Cardiac muscle cell (in vitro differentiated cells and primary cell): ENCODE results near the gene PKNOX2. TPM values are rescaled to one million over a fixed set of nuclear protein-coding genes. Genes with fewer than 3 reads are reported as not detected.

ENCODE experiments used
- DNase-seq, 2 donors: peaks; one replicate each; pipeline versions ENCODE4 v3.0.0 to v3.0.0-alpha.2; 2010 to 2017; ENCODE audit warnings: low read depth in 1 of 2, low spot score in 1 of 2
- H3K27ac ChIP-seq: fragments of 200-600 bp; sonication (generic); 2 replicates; pipeline ENCODE4 v1.5.1; 2016
- H3K27me3 ChIP-seq: fragments of 200-600 bp; sonication (generic); 2 replicates; pipeline ENCODE4 v1.6.0; 2016; ENCODE audit warnings: control low read depth
- H3K36me3 ChIP-seq: fragments of 200-600 bp; sonication (generic); 2 replicates; pipeline ENCODE4 v1.5.1; 2016; ENCODE audit warnings: control low read depth
- H3K4me1 ChIP-seq: fragments of 200-600 bp; sonication (generic); 2 replicates; pipeline ENCODE4 v1.8.1; 2017; ENCODE audit warnings: low read depth, mild to moderate bottlenecking, mixed run types
- H3K4me3 ChIP-seq: fragments of 200-600 bp; sonication (generic); 2 replicates; pipeline ENCODE4 v1.5.1; 2016; ENCODE audit warnings: mild to moderate bottlenecking
- H3K9me3 ChIP-seq: fragments of 200-600 bp; sonication (generic); 2 replicates; pipeline ENCODE4 v1.5.1; 2017; ENCODE audit warnings: low read depth, mild to moderate bottlenecking, control low read depth
- CTCF ChIP-seq: IDR thresholded peaks from 2 replicates; pipeline ENCODE4 v1.5.1; 2012; ENCODE audit warnings: low read depth, mild to moderate bottlenecking, low read length
- polyA plus RNA-seq: library from polyadenylated mRNA; unstranded; fragments of >200 nt; fragmentation: Nextera tagmentation; extraction: Ambion mirVana; gene quantifications from 2 replicates; pipeline ENCODE4 v1.2.1, GENCODE V29; 2016
- total RNA-seq: library from RNA; depleted of rRNA; stranded (reverse); fragments of >200 nt; gene quantifications from 2 replicates; pipeline ENCODE4 v1.2.3, GENCODE V29; 2016

The PKNOX2 gene
- total and polyA plus RNA-seq, 2 experiments from 2014 or later, result 2.1 to 6.1 TPM

DNA sequence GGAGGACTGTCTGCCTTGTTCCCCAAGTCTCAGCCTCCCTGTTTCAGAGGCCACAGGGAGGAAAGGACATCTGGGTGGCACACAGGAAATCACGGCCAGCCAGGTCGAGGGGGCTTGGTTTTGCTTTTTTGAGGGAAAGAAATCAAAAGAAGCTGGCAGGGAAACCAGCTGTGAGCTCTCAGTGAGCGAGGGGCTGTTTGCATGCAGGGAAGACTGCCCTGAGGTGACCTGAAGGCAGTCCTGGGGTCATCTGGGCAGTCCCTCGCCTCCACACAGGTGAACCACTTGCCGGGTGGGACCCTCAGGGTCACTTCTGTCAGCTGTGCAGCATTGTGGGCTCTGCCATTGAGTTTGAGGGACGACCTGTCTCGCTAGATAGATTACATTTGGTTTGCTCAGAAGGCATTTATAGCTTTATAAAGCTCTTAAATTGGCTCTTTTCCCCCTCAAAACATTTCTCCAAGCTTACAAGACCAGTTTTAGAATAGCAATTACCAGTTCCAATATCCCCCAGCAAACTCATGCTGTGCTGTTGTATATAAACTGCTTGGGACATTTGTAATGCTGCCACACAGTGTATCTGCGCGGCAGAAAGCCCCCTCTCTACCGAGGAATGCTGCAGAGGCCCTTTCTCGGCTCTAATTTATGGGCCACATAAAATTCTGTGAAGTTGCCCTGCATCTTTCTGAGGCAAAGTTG lies 28.3 kb downstream of the PKNOX2 start:
- no peak for TF ChIP-seq CTCF
- H3K4me1 ChIP-seq, result no peaks in the 10 kb centered on the region
- DNase-seq, result no peak
- H3K4me3 ChIP-seq, result no peak overlapping the region
- no peaks in the 10 kb centered on the region for H3K36me3 ChIP-seq
- H3K27me3 ChIP-seq, result no peaks in the 10 kb centered on the region
- no peak overlapping the region for H3K27ac ChIP-seq
- H3K9me3 ChIP-seq, result no peaks in the 10 kb centered on the region

DNA sequence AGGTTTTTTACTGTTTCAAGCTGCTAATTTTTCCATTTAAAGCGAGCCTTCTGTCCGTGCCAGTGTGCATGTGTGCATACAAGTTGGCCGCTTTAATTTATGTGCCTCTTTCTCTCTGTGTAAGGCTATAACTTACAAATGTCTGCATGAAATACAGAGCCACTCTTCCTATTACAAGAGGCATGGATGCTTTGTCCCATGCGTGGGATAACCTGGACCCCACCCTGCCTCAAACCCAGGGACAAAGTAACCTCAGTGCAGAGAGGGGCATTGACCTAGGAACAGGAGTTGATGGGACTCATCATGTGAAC lies 28.8 kb downstream of the PKNOX2 start:
- TF ChIP-seq CTCF, result no peak
- Histone ChIP-seq H3K27me3 (no peaks in the 10 kb centered on the region), H3K4me1 (no peaks in the 10 kb centered on the region), H3K9me3 (no peaks in the 10 kb centered on the region), H3K4me3 (no peak overlapping the region), H3K36me3 (no peaks in the 10 kb centered on the region), H3K27ac (no peak overlapping the region)
- no peak for DNase-seq

DNA sequence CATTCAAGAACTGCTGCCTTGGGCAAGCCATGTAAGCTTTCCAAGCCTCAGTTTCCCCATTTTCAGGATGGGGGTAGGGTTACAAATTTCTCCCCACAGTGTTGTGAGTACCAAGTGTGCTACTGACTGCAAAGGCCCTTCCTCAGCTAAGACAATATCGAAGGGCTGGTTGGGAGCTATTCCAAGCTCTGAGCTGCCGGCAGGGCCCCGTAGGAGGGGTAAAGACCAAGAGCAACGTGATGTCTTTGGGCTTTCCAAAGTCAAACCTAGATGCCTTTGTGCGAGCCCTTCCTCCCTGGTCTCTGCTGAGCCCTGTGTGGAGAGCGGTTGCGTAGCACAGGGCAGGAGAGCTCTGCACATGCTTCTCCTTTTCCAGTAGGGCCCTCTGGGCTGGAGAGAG lies 29.3 kb downstream of the PKNOX2 start:
- TF ChIP-seq CTCF, result no peak
- no peak overlapping the region for H3K27ac ChIP-seq
- H3K4me3 ChIP-seq, result no peak overlapping the region
- no peak for DNase-seq
- no peaks in the 10 kb centered on the region for H3K9me3 ChIP-seq
- no peaks in the 10 kb centered on the region for H3K36me3 ChIP-seq
- H3K27me3 ChIP-seq, result no peaks in the 10 kb centered on the region
- H3K4me1 ChIP-seq, result no peaks in the 10 kb centered on the region

DNA sequence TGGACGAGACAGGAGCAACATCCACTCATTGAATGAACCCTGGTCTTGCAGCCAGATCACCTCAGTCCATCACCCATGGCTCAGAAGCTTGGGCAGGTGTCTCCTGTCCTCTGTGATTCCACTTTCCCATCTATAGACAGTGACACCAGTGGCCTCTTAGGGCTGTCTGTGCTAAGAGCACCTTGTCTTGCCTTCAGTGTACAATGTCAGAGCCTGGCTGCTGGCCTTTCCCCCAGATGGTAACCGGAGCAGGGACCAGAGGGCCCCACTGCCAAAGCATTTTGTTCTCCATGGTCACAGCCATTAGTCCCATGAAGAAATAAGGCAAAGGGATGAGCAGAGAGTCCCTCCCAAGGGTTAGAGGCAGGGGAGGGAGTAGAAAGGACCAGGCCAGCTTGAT lies 35.4 kb downstream of the PKNOX2 start:
- H3K27ac ChIP-seq, result no peak overlapping the region
- DNase-seq, result no peak
- H3K36me3 ChIP-seq, result no peaks in the 10 kb centered on the region
- no peak for TF ChIP-seq CTCF
- peaks cover 15% of the 10 kb centered on the region for H3K4me1 ChIP-seq
- H3K4me3 ChIP-seq, result no peak overlapping the region
- no peaks in the 10 kb centered on the region for H3K27me3 ChIP-seq
- H3K9me3 ChIP-seq, result no peaks in the 10 kb centered on the region

- no peak for TF ChIP-seq CTCF
- H3K27ac ChIP-seq, result no peak overlapping the region
- DNase-seq, result no peak
- H3K9me3 ChIP-seq, result no peaks in the 10 kb centered on the region
- H3K27me3 ChIP-seq, result no peaks in the 10 kb centered on the region
- peaks cover 15% of the 10 kb centered on the region for H3K4me1 ChIP-seq
- no peak overlapping the region for H3K4me3 ChIP-seq
- no peaks in the 10 kb centered on the region for H3K36me3 ChIP-seq
These were observed 35.9 kb downstream of the PKNOX2 start for GRCh38 chr11:125200441-125200840.
